Adrenal gland (tissue), 5 donors: ENCODE data around the gene PHLDB3.

ENCODE experiments used
- CTCF ChIP-seq, 6 experiments: fragments of 450-650 bp in 4 of 6; fragments of 200-600 bp in 2 of 6; sonication (generic) in 1 of 6; IDR thresholded peaks; 1 replicate in 5 of 6; 2 replicates in 1 of 6; pipeline versions ENCODE4 v1.5.1 to v1.8.0; 2016 to 2021; ENCODE audit warnings: antibody characterized with exemption in 6 of 6, mild to moderate bottlenecking in 2 of 6, moderate library complexity in 1 of 6
- POLR2A ChIP-seq, 2 donors: fragments of 450-650 bp; IDR thresholded peaks; one replicate each; pipeline ENCODE4 v1.6.1; 2017; ENCODE audit warnings: antibody characterized with exemption in 2 of 2, mild to moderate bottlenecking in 2 of 2, moderate library complexity in 1 of 2
- donor health status: DM: no; HTN: no; CAD: no.

GRCh38 chr19:43455321-43456113 is 49.0 kb downstream of the PHLDB3 start:
- TF ChIP-seq CTCF (IDR thresholded peaks at IDR 0.05) (no peak), POLR2A (IDR thresholded peaks at IDR 0.05) (no peak)
